ENCODE measurements around the gene ARAF.

Gene ARAF

DNA sequence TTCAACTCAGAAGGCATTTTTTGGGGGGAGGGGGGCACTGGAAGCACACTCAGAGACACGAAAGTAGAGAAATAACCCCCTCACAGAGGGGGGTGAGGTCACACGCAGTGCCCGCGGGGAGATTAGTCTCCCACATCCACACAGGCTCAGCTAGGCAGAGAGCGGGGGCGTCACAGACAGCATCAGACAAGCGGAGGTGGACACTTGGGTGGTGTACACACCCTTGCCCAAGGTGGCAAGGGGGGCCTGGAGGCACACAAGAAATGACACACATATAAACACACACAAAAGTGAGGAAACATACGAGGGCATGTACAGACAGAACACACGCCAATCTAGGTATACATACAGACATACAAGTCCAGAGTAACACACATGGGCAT, 59.3 kb downstream of the ARAF start:
- DNase-seq (ENCODE audit: low read depth in 3 of 3) = no peak

Data from stimulated activated CD4-positive, alpha-beta T cell treated with anti-CD3 and anti-CD28 coated beads, TNF-alpha, amount 100 ng/mL, for 48 hours (primary cell).